Activated CD4-positive, alpha-beta T cell treated with anti-CD3 and anti-CD28 coated beads for 4 hours (primary cell): ENCODE data around the gene CEP128.

Source experiments
- DNase-seq, 2 donors: peaks; one replicate each; pipeline ENCODE4 v3.0.0-alpha.2; 2020

The CEP128 gene

GRCh38 chr14:80659783-80660182 is 281.8 kb downstream of the CEP128 start:
- DNase-seq = no peak

- no peak for DNase-seq
These were observed 282.8 kb downstream of the CEP128 start for GRCh38 chr14:80658733-80659132.

- no peak for DNase-seq
These were observed 283.4 kb downstream of the CEP128 start for GRCh38 chr14:80658155-80658554.

DNA sequence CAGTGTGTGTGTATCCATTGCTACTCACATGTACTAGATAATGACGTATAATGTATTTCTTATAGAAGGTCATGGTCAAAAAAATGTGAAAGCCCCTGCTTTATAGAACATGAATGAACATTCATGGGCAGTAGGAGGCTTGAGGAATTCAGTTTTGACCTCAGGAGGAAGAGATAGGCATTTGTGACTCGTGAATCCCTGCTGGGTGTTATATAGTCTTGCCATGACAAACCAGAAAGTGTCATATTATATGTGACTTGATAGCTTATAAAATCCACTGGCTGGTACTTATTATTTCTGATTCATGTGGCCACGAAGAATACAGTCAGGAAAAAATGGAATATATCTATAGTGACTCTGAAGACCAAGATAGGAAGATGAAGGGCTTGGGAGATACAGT is 287.6 kb downstream of the CEP128 start:
- no peak for DNase-seq

GRCh38 chr14:80645667-80646413 is 295.7 kb downstream of the CEP128 start:
- no peak for DNase-seq

DNA sequence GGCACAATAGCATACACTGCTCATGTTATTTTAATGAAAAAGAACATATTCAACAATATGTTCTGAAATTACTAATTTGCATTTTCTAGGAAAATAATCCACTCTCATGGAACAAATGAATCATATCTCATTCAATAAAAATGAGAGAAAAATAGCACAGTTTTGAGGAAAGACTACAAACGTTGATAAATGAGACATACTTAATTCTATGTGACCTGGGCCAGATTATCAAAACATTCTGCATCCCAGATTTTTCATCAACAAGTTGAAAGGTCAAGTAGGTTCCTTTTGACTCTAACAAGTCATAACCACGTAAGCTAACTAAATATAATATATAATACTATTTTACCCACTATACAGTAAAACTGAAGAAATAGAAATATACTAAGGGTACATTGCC is 296.7 kb downstream of the CEP128 start:
- no peak for DNase-seq

DNA sequence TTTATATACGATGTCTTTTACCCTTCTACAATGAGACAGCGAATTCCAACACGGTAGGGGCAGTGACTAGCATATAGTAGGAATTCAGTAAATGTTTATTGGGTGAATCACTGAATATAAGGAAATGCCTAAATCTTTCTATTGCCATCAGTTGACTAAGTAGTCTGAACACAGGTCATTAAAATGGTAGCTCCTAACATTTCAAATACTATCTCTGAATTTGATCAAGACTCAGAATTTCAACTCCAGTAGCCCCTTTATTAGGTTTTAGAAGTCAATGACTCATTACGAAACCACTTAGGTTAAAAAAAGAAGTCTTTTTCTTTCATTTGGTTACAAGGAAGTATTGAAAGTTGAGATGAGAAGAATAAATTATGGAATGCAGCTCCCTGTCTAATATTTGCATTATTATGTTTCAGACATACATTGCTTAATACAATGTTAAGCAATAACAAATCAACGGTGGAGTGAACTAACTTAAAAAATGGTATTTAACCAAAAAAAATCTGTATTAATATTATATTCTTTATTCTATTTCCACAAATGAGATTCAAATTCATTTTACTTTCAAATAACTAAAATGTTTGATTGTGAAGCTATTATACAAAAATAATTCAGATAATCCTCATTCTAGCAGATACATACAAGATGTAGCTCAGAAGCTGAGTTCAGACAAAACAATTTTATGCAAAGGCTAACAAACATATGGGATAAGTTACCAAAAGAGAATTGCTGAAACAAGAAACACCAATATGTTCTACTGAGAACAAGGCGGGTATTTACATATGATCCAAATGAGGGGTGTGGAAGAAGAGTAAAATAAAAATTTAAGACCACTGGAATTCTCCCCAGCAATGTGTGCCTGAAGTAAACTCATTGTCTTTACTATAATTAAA is 302.7 kb downstream of the CEP128 start:
- no peak for DNase-seq

GRCh38 chr14:80637756-80638619 is 303.6 kb downstream of the CEP128 start:
- no peak for DNase-seq

GRCh38 chr14:80636071-80636470 is 305.5 kb downstream of the CEP128 start:
- no peak for DNase-seq

- no peak for DNase-seq
These were observed 307.3 kb downstream of the CEP128 start for GRCh38 chr14:80634106-80634758.

DNA sequence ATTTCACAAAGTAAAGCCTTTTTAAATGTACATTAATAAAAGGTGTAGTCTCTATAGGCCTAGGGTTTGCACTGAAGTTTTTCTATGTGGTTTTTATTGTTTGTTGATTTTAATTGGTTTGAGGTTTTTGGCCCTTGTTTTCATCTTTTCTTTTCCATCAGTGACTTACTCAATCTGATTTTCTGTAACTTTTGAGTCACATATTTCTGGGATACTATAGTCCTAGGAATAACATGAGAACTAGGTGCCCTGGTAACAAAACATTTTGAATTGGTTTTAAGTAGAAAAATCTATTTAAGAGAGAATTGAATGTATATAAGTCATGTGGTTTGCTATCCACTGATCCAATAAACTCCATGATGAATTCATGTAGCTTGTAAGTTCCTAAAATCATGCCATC is 311.9 kb downstream of the CEP128 start:
- DNase-seq = no peak

- DNase-seq = no peak
These were observed 313.0 kb downstream of the CEP128 start for GRCh38 chr14:80628547-80628946.

GRCh38 chr14:80627745-80628144 is 313.8 kb downstream of the CEP128 start:
- no peak for DNase-seq

DNA sequence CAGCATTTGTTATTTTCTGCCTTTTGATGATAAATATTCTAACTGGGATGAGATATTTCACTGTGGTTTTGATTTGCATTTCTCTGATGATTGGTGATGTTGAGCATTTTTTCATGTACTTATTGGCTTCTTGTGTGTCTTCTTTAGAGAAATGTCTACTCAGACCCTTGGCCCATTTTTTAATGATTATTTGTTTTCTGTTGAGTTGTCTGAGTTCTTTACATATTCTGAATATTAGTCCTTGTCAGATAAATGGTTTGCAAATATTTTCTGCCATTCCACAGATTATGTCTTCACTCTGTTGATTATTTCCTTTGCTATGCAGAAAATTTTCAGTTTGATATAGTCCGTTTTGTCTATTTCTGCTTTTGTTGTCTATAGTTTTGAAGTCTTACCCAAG is 317.0 kb downstream of the CEP128 start:
- DNase-seq = no peak

DNA sequence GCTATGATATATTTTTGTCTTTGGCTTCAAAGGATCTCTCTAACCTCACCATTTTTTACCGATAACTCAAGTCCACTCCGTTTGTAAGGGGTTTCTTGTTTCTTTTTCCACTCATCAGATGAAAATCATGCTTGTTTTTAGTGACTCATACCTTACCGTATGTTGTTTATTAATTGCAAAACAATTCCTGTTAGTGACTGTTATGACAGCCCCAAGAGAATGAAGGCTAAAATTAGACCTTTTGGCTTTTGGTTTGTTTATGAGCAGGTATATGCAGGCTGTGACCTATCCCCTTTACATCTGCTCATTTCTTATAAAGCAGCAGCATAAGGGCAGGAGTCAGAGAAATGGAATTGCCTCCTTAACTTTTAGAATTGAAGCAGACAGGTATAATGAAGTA is 319.8 kb downstream of the CEP128 start:
- DNase-seq = no peak

DNA sequence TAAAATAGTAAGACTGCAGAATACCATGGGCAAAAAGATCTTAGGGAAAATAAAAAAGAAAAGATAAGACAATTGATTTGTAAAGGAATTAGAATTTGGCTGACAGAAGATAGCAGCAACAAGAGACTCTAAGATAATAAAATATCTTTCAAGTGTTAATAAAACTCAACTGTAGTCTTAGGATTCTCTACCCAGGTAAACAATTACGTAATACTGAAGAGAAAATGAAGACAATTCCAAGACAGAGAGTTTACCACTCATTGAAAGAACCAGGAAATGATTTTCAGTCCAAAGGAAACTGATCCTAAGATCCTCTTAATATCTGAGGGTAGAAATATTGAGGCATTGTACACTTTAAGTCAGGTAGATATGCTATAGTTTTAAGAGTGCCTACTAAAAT is 321.1 kb downstream of the CEP128 start:
- no peak for DNase-seq

DNA sequence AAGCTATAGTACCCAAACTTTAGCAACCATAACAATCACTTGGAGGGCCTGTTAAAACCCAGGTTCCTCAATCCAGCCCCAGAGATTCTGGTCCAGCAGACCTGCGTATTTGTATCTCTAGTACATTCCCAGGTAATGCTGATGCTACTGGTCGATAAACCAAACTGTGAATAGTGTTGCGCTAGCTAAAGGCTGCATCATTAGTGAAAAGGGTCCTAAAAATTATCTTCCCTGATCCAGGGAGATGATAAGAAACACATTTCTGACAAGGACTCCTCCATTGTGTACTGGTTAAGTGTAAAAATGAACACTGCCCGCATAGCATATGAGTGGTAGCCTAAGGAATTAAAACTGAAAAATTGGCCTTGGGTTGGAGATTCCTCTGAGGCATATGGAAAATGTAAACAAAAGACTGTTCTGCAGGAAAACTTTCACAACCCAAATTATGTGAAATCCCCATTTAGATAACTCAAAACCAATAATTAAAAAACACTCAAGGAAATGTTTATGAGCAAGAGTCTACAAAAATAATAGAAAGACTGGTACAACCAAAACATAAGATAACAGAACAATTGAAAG is 322.7 kb downstream of the CEP128 start:
- no peak for DNase-seq

GRCh38 chr14:80615831-80616230 is 325.7 kb downstream of the CEP128 start:
- DNase-seq = no peak

- DNase-seq = no peak
These were observed 332.5 kb downstream of the CEP128 start for GRCh38 chr14:80609055-80609454.

DNA sequence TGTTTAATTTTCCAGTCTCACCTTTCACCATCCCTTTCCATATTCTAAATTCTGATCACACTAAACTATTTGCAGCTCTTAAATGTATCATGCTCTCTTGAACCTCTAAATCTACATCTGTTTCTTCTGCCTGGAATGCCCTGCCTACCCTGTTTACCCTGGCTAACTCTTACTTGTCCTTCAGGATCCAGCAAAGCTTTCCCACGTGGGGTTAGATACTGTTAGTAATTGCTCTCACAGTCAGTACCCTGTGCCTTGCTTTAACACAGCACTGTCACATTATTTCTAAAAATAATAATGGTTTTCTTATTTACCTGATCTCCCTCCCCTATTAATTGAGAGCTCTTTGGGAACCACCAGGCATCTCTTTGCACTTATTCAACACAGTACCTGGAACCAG is 333.0 kb downstream of the CEP128 start:
- no peak for DNase-seq

- DNase-seq = no peak
These were observed 333.9 kb downstream of the CEP128 start for GRCh38 chr14:80607430-80608190.
